OCI-LY3 (cell line): ENCODE data around the gene ZMYND8.

Experiments used
- H2AFZ ChIP-seq: fragments of 200-600, 300-600 bp; shearing (Covaris generic); 2 replicates; pipeline ENCODE4 v1.6.0; 2014; ENCODE audit warnings: antibody characterized with exemption, low read depth, low read length
- H3K27ac ChIP-seq: fragments of 200-600, 300-600 bp; sonication (generic); 2 replicates; pipeline ENCODE4 v1.5.1; 2014; ENCODE audit warnings: mild to moderate bottlenecking, low read length, moderate library complexity, mixed read lengths
- H3K27me3 ChIP-seq: fragments of 200-600, 300-600 bp; sonication (generic); 2 replicates; pipeline ENCODE4 v1.6.1; 2014; ENCODE audit warnings: low read depth, low read length, mixed read lengths
- H3K36me3 ChIP-seq: fragments of 200-600, 300-600 bp; sonication (generic); replicated peaks from 2 replicates; pipeline ENCODE3; 2014; ENCODE audit warnings: low read depth, low read length, mixed read lengths
- H3K4me1 ChIP-seq: fragments of 300-600, 200-600 bp; sonication (generic); 2 replicates; pipeline ENCODE4 v1.6.1; 2014; ENCODE audit warnings: low read length, mixed read lengths
- H3K4me2 ChIP-seq: fragments of 200-600, 300-600 bp; sonication (generic); 2 replicates; pipeline ENCODE4 v1.6.1; 2014; ENCODE audit warnings: low read length, mixed read lengths
- H3K4me3 ChIP-seq: fragments of 300-600, 200-600 bp; sonication (generic); 2 replicates; pipeline ENCODE4 v1.5.1; 2014; ENCODE audit warnings: antibody characterized with exemption, mild to moderate bottlenecking, low read length, moderate library complexity
- H3K79me2 ChIP-seq: fragments of 300-600, 200-600 bp; shearing (Covaris generic); 2 replicates; pipeline ENCODE4 v1.6.1; 2014; ENCODE audit warnings: mild to moderate bottlenecking, low read length, mixed read lengths
- H3K9ac ChIP-seq: fragments of 300-600, 200-600 bp; shearing (Covaris generic); 2 replicates; pipeline ENCODE4 v1.6.0; 2014; ENCODE audit warnings: mild to moderate bottlenecking, low read length, moderate library complexity
- H3K9me3 ChIP-seq: fragments of 200-600, 300-600 bp; shearing (Covaris generic); 2 replicates; pipeline ENCODE4 v1.6.1; 2014; ENCODE audit warnings: low read length, mixed read lengths; ENCODE audit not compliant: insufficient read depth
- H4K20me1 ChIP-seq: fragments of 200-600, 300-600 bp; sonication (generic); 2 replicates; pipeline ENCODE4 v1.6.1; 2016; ENCODE audit warnings: low read length, mixed read lengths; ENCODE audit not compliant: insufficient read depth
- CTCF ChIP-seq: fragments of 200-600, 300-600 bp; sonication (generic); IDR thresholded peaks from 2 replicates; pipeline ENCODE4 v1.5.1; 2014; ENCODE audit warnings: antibody characterized with exemption, low read length, low read depth
- EZH2phosphoT487 ChIP-seq: fragments of 200-600 bp; shearing (Covaris generic); IDR thresholded peaks from 2 replicates; pipeline ENCODE4 v1.6.1; 2018; ENCODE audit warnings: antibody characterized with exemption, mixed run types, low read depth

ZMYND8 gene

GRCh38 chr20:47227119-47227518, 129.4 kb downstream of the ZMYND8 start:
- Histone ChIP-seq H3K4me1 (no peaks in the 10 kb centered on the region), H2AFZ (no peak overlapping the region), H3K79me2 (no peaks in the 10 kb centered on the region), H3K4me2 (no peak overlapping the region), H3K9ac (no peak overlapping the region), H3K27ac (no peak overlapping the region), H4K20me1 (no peaks in the 10 kb centered on the region), H3K36me3 (peaks cover 46% of the 10 kb centered on the region), H3K4me3 (no peak overlapping the region), H3K9me3 (no peaks in the 10 kb centered on the region), H3K27me3 (no peaks in the 10 kb centered on the region)
- no peak for TF ChIP-seq EZH2phosphoT487
- no peak for TF ChIP-seq CTCF

- no peaks in the 10 kb centered on the region for H3K9me3 ChIP-seq
- H3K27me3 ChIP-seq: no peaks in the 10 kb centered on the region
- H3K4me3 ChIP-seq: no peak overlapping the region
- TF ChIP-seq EZH2phosphoT487 (no peak), CTCF (no peak)
- no peak overlapping the region for H3K4me2 ChIP-seq
- H3K27ac ChIP-seq: no peak overlapping the region
- no peak overlapping the region for H3K9ac ChIP-seq
- H2AFZ ChIP-seq: no peak overlapping the region
- H3K79me2 ChIP-seq: no peaks in the 10 kb centered on the region
- H3K36me3 ChIP-seq: peaks cover 51% of the 10 kb centered on the region
- H4K20me1 ChIP-seq: no peaks in the 10 kb centered on the region
- H3K4me1 ChIP-seq: no peaks in the 10 kb centered on the region
Measured at GRCh38 chr20:47225458-47225857, 131.0 kb downstream of the ZMYND8 start.

GRCh38 chr20:47224857-47225256, 131.6 kb downstream of the ZMYND8 start:
- H3K9ac ChIP-seq: no peak overlapping the region
- no peaks in the 10 kb centered on the region for H3K9me3 ChIP-seq
- H3K4me3 ChIP-seq: no peak overlapping the region
- H3K4me1 ChIP-seq: no peaks in the 10 kb centered on the region
- H3K27me3 ChIP-seq: no peaks in the 10 kb centered on the region
- no peak overlapping the region for H2AFZ ChIP-seq
- TF ChIP-seq CTCF: no peak
- TF ChIP-seq EZH2phosphoT487: no peak
- no peak overlapping the region for H3K4me2 ChIP-seq
- H3K36me3 ChIP-seq: peaks cover 54% of the 10 kb centered on the region
- H4K20me1 ChIP-seq: no peaks in the 10 kb centered on the region
- H3K27ac ChIP-seq: no peak overlapping the region
- no peaks in the 10 kb centered on the region for H3K79me2 ChIP-seq

- no peak overlapping the region for H3K4me3 ChIP-seq
- peaks cover 54% of the 10 kb centered on the region for H3K36me3 ChIP-seq
- H3K27me3 ChIP-seq: no peaks in the 10 kb centered on the region
- H3K4me1 ChIP-seq: no peaks in the 10 kb centered on the region
- H2AFZ ChIP-seq: no peak overlapping the region
- H3K9ac ChIP-seq: no peak overlapping the region
- TF ChIP-seq CTCF: no peak
- TF ChIP-seq EZH2phosphoT487: no peak
- H3K4me2 ChIP-seq: no peak overlapping the region
- no peaks in the 10 kb centered on the region for H4K20me1 ChIP-seq
- H3K79me2 ChIP-seq: no peaks in the 10 kb centered on the region
- no peaks in the 10 kb centered on the region for H3K9me3 ChIP-seq
- no peak overlapping the region for H3K27ac ChIP-seq
Measured at GRCh38 chr20:47224300-47224791, 132.2 kb downstream of the ZMYND8 start.
